Measurements from ENCODE around the gene ABHD16A. TPM values are rescaled to one million over a fixed set of nuclear protein-coding genes. Genes with fewer than 3 reads are reported as not detected.
A peak's percentile ranks its signal among the peaks of the same experiment; 100 is the strongest.

The ABHD16A gene
- total and polyA plus RNA-seq, 2 of the 13 experiments (the other 11 are each of a cell fraction or from before 2014, with no cell fraction given): 43.5 to 45.4 TPM

DNA sequence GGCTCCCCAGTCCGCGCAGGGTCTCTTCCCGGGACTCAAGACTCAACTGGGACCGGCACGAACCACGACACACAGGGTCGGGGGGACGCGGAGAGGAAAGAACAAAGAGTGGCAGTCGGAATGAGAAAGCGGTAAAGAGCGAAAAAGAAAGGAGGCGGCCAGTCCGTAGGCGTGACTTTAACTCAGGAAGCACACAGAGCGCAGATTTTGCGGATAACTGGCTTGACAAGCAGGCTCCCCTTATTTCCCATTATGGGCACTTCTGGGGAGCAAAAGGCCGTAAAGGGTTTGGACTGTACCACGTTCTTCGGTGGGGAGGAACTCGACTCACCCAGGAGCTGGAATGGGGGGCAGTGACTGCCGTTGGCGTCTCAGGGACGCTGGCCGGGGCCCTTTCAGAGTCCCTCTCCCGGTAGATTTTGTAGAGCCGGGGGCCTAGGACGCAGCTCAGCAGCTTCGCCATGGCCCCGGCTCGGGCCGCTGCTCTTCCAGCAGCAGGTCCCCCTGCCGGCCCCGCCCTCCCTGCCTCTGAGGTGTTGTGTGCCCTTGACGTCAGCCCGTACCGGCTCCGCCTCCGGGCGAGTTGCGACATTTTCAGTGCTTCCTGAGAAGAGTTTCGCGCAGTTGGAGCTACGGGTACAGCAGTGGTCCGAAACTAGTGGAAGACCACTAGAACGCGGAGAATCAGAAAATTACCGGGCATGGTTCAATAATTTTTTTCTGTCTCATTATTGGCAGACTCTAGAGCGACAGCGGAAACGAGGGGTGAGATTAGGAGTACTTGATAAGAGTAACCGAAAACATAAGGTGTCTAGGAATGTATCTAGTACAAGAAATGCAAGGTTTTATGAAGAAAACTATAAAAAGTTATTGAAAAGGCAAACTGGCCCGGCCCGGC lies at the start of gene ABHD16A (continued):
- TF ChIP-seq ZNF607 (CRISPR knock-in tag; IDR thresholded peaks at IDR 0.05; ENCODE audit: borderline replicate concordance) (peak; percentile 88), GLI4 (CRISPR knock-in tag; IDR thresholded peaks at IDR 0.05; ENCODE audit: borderline replicate concordance) (no peak), SOX6 (IDR thresholded peaks at IDR 0.05) (no peak), SOX6 (CRISPR knock-in tag; IDR thresholded peaks at IDR 0.05) (peak; percentile 47), KMT2A (CRISPR knock-in tag; IDR thresholded peaks at IDR 0.05) (0 out of 2 replicates have a peak, but pooled peaks have one; percentile 18), BORCS8-MEF2B (CRISPR knock-in tag; IDR thresholded peaks at IDR 0.05) (peak; percentile 88), SP2 (CRISPR knock-in tag; IDR thresholded peaks at IDR 0.05) (no peak), HDAC1 (CRISPR knock-in tag; IDR thresholded peaks at IDR 0.05) (peak; percentile 86), MTA3 (CRISPR knock-in tag; IDR thresholded peaks at IDR 0.05) (no peak), TOPORS (CRISPR knock-in tag; IDR thresholded peaks at IDR 0.05) (peak; percentile 80; the same call in 1 of the 2 replicates), JARID2 (CRISPR knock-in tag; IDR thresholded peaks at IDR 0.05; ENCODE audit: insufficient replicate concordance) (peak; percentile 65), ZSCAN31 (CRISPR knock-in tag; IDR thresholded peaks at IDR 0.05; ENCODE audit: low read depth) (peak; percentile 71; the same call in 1 of the 2 replicates), ZKSCAN5 (CRISPR knock-in tag; IDR thresholded peaks at IDR 0.05) (no peak), CCAR2 (optimal IDR thresholded peaks at IDR 0.05; ENCODE audit: low read depth, low read length) (no peak), MAFF (IDR thresholded peaks at IDR 0.05; ENCODE audit: low read depth, low read length) (no peak), ZNF496 (CRISPR knock-in tag; IDR thresholded peaks at IDR 0.05; ENCODE audit: insufficient replicate concordance) (no peak), ZNF768 (CRISPR knock-in tag; IDR thresholded peaks at IDR 0.05) (peak; percentile 61; the same call in 1 of the 2 replicates), NAIF1 (CRISPR knock-in tag; IDR thresholded peaks at IDR 0.05; ENCODE audit: borderline replicate concordance) (peak; percentile 95), MAFG (CRISPR knock-in tag; IDR thresholded peaks at IDR 0.05) (no peak), ZNF468 (CRISPR knock-in tag; IDR thresholded peaks at IDR 0.05) (no peak), ISL2 (CRISPR knock-in tag; IDR thresholded peaks at IDR 0.05) (no peak; the same call in none of the 2 replicates)
- TF ChIP-seq, protein P1, sequence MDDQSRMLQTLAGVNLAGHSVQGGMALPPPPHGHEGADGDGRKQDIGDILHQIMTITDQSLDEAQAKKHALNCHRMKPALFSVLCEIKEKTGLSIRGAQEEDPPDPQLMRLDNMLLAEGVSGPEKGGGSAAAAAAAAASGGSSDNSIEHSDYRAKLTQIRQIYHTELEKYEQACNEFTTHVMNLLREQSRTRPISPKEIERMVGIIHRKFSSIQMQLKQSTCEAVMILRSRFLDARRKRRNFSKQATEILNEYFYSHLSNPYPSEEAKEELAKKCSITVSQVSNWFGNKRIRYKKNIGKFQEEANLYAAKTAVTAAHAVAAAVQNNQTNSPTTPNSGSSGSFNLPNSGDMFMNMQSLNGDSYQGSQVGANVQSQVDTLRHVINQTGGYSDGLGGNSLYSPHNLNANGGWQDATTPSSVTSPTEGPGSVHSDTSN (CRISPR knock-in tag; IDR thresholded peaks at IDR 0.05; ENCODE audit: borderline replicate concordance): no peak; the same call in 1 of the 2 replicates
- TF ChIP-seq, protein P2, sequence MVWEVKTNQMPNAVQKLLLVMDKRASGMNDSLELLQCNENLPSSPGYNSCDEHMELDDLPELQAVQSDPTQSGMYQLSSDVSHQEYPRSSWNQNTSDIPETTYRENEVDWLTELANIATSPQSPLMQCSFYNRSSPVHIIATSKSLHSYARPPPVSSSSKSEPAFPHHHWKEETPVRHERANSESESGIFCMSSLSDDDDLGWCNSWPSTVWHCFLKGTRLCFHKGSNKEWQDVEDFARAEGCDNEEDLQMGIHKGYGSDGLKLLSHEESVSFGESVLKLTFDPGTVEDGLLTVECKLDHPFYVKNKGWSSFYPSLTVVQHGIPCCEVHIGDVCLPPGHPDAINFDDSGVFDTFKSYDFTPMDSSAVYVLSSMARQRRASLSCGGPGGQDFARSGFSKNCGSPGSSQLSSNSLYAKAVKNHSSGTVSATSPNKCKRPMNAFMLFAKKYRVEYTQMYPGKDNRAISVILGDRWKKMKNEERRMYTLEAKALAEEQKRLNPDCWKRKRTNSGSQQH (CRISPR knock-in tag; IDR thresholded peaks at IDR 0.05; ENCODE audit: low read depth): peak; percentile 67
- TF ChIP-seq, protein P3, sequence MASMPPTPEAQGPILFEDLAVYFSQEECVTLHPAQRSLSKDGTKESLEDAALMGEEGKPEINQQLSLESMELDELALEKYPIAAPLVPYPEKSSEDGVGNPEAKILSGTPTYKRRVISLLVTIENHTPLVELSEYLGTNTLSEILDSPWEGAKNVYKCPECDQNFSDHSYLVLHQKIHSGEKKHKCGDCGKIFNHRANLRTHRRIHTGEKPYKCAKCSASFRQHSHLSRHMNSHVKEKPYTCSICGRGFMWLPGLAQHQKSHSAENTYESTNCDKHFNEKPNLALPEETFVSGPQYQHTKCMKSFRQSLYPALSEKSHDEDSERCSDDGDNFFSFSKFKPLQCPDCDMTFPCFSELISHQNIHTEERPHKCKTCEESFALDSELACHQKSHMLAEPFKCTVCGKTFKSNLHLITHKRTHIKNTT (CRISPR knock-in tag; IDR thresholded peaks at IDR 0.05): no peak
- TF ChIP-seq, protein P4, sequence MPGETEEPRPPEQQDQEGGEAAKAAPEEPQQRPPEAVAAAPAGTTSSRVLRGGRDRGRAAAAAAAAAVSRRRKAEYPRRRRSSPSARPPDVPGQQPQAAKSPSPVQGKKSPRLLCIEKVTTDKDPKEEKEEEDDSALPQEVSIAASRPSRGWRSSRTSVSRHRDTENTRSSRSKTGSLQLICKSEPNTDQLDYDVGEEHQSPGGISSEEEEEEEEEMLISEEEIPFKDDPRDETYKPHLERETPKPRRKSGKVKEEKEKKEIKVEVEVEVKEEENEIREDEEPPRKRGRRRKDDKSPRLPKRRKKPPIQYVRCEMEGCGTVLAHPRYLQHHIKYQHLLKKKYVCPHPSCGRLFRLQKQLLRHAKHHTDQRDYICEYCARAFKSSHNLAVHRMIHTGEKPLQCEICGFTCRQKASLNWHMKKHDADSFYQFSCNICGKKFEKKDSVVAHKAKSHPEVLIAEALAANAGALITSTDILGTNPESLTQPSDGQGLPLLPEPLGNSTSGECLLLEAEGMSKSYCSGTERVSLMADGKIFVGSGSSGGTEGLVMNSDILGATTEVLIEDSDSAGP (CRISPR knock-in tag; IDR thresholded peaks at IDR 0.05; ENCODE audit: borderline replicate concordance): peak; percentile 94
